Measurements from ENCODE around the gene ACAP1.

- no peak for TF ChIP-seq E2F3 (CRISPR knock-in tag; IDR thresholded peaks at IDR 0.05)
- no peak for TF ChIP-seq CREB5 (CRISPR knock-in tag; IDR thresholded peaks at IDR 0.05)
- TF ChIP-seq CEBPZ (IDR thresholded peaks at IDR 0.05; ENCODE audit: borderline replicate concordance, low read depth, low read length) = no peak
- TF ChIP-seq ASH1L (IDR thresholded peaks at IDR 0.05; ENCODE audit: borderline replicate concordance, low read depth, partially characterized antibody) = no peak
- no peak for TF ChIP-seq EHMT2 (IDR thresholded peaks at IDR 0.05)
- TF ChIP-seq ZNF282 (CRISPR knock-in tag; IDR thresholded peaks at IDR 0.05) = no peak
- no peak for TF ChIP-seq NFRKB (IDR thresholded peaks at IDR 0.05; ENCODE audit: low read depth)
- TF ChIP-seq NR3C1 (CRISPR knock-in tag; IDR thresholded peaks at IDR 0.05) = no peak
- no peak for TF ChIP-seq EZH2 (IDR thresholded peaks at IDR 0.05; ENCODE audit: borderline replicate concordance, low read depth, low read length)
- no peak for TF ChIP-seq SP2 (IDR thresholded peaks at IDR 0.05; ENCODE audit: extremely low read depth, low read depth, low read length, poor library complexity, severe bottlenecking)
- TF ChIP-seq ZC3H8 (IDR thresholded peaks at IDR 0.05) = no peak
- TF ChIP-seq HNRNPLL (IDR thresholded peaks at IDR 0.05; ENCODE audit: low read depth, low read length, poor library complexity, severe bottlenecking) = no peak
- no peak for TF ChIP-seq ZBTB2 (IDR thresholded peaks at IDR 0.05)
- TF ChIP-seq RCOR1 (IDR thresholded peaks at IDR 0.05; ENCODE audit: borderline replicate concordance in 1 of 2, low read depth in 2 of 2, low read length in 2 of 2) = no peak
These were observed 59.8 kb downstream of the ACAP1 start for GRCh38 chr17:7396147-7396546.

Measured in K562 (cell line).